ENCODE data around the gene ECT2. TPM values are rescaled to one million over a fixed set of nuclear protein-coding genes. Genes with fewer than 3 reads are reported as not detected.

The ECT2 gene
- total RNA-seq, 4 donors from 2014 or later, result 4.1 to 23.3 (median 13.2) TPM

DNA sequence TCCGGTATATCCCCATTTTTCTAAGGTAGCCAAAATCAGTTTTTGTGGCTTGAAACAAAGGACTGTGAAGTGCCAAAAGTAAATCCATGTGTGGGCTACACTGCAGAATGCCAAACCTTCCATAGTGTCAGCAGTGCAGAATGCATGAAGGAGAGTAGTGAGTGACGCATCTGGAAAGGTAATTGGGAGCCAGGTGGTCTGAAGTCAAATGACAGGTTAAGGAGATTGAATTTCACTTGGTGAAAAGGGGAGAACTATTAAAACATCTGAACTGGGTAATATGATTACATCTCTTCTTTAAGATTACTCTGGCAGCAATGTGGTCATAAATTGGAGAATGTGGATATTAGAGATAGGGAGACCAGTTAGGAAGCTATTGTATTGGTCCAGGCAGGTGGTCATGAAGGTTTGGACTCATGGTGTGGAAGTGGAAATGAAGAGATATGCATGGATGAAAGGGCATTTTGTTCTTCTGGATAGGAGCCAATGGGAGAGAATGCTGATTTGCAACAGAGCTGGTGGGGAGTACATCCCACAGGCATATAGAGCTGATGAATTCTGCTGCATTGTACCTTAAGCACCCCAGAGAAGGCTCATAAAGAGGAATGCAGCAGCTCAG is 118.2 kb downstream of the ECT2 start:
- 70 to 74% methylated on average over 2 of the region's 2 CpGs for WGBS, 2 donors (ENCODE audit: low coverage in 1 of 2)
- Histone ChIP-seq H3K9me3 (no peaks in the 10 kb centered on the region), H3K4me3 (no peak overlapping the region), H3K4me1 (peaks cover 0 to 19% (median 13%) of the 10 kb centered on the region in 4 donors), H3K36me3 (no peaks in the 10 kb centered on the region), H3K27me3 (no peaks in the 10 kb centered on the region), H3K27ac (no peak overlapping the region)
- in situ Hi-C loops (cut with MboI; ENCODE audit: low pct_ligation_motif_present in 1 of 4, low pct_unique_long_range_greater_than_20kb in 1 of 4, low sequenced_read_pairs in 3 of 4) (no loop called here), intact Hi-C loops (cut with DNase I; ENCODE audit: low total_unique reads) (no loop called here)
- TF ChIP-seq, protein P1, sequence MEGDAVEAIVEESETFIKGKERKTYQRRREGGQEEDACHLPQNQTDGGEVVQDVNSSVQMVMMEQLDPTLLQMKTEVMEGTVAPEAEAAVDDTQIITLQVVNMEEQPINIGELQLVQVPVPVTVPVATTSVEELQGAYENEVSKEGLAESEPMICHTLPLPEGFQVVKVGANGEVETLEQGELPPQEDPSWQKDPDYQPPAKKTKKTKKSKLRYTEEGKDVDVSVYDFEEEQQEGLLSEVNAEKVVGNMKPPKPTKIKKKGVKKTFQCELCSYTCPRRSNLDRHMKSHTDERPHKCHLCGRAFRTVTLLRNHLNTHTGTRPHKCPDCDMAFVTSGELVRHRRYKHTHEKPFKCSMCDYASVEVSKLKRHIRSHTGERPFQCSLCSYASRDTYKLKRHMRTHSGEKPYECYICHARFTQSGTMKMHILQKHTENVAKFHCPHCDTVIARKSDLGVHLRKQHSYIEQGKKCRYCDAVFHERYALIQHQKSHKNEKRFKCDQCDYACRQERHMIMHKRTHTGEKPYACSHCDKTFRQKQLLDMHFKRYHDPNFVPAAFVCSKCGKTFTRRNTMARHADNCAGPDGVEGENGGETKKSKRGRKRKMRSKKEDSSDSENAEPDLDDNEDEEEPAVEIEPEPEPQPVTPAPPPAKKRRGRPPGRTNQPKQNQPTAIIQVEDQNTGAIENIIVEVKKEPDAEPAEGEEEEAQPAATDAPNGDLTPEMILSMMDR (IDR thresholded peaks at IDR 0.05), result no peak
- TF ChIP-seq POLR2AphosphoS5 (IDR thresholded peaks at IDR 0.05), result no peak
- TF ChIP-seq EP300 (IDR thresholded peaks at IDR 0.05; ENCODE audit: low read depth), result no peak
- no peak for TF ChIP-seq POLR2A (IDR thresholded peaks at IDR 0.05)
- DNase-seq, result no peak

DNA sequence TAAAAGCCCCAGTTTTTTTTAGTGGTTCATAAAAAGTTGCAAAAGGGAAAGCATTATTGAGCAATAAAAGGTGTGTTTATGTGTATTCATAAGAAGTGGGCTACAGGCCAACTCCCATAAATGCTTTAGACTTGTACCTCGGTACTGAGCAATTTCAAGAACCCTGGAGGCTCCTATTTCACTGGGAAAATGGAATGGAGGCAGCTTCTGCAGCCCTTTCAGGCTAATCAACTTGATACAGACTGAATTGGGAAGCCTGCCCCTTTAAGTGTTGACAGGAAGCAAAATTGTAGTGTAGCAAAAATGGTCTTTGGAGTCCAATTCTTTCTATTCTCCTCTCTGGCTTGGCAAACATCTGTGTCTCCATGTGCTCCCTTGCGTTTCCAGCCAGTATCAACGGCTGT is 118.8 kb downstream of the ECT2 start:
- no peaks in the 10 kb centered on the region for H3K36me3 ChIP-seq
- intact Hi-C loops (cut with DNase I; ENCODE audit: low total_unique reads), result no loop called here
- H3K9me3 ChIP-seq, result no peaks in the 10 kb centered on the region
- in situ Hi-C loops (cut with MboI; ENCODE audit: low pct_ligation_motif_present in 1 of 4, low pct_unique_long_range_greater_than_20kb in 1 of 4, low sequenced_read_pairs in 3 of 4), result no loop called here
- H3K27ac ChIP-seq, result no peak overlapping the region
- TF ChIP-seq, protein P1 (IDR thresholded peaks at IDR 0.05), result no peak
- TF ChIP-seq POLR2A (IDR thresholded peaks at IDR 0.05) (no peak), POLR2AphosphoS5 (IDR thresholded peaks at IDR 0.05) (no peak)
- no peak overlapping the region for H3K4me3 ChIP-seq
- 23 to 42% methylated on average over 2 to 3 of the region's 3 CpGs for WGBS, 2 donors (ENCODE audit: low coverage in 1 of 2)
- H3K4me1 ChIP-seq, result peaks cover 0 to 19% (median 13%) of the 10 kb centered on the region in 4 donors
- no peaks in the 10 kb centered on the region for H3K27me3 ChIP-seq
- DNase-seq, result peak; percentile 18

DNA sequence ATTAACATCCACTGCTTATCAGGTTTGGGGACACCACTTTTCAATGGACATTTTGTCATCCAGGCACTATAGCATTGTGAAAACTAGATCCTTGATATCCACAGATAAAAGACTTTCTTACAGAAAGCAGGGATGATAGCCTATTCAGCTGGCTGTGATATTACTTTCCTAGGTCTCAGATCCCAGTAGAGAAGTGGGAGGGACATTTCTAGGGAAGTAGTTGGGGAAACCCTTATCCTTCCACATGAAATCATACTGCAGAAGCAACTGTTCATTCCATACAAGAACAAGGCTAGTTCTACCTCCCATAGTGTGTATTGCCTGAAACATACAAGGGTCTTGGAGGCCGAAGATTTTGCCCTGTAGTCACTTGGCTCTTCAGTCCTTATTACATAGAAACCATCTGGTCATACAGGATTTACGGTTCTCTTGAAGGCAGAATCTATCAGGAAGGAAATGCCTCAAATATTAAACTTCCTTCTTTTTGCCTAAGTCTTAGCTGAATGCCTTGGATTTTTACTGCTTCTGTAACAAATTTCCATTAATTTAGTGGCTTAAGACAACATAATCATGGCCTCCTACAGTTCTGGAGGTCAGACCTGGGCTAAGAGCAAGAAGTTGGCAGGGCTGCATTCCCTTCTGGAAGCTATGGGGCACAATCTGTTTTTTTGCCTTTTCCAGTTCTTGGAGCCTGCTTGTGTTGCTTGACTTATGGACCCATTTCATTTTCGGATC is 119.4 kb downstream of the ECT2 start:
- DNase-seq, result no peak
- TF ChIP-seq EP300 (IDR thresholded peaks at IDR 0.05; ENCODE audit: low read depth) (no peak), POLR2A (IDR thresholded peaks at IDR 0.05) (no peak), POLR2AphosphoS5 (IDR thresholded peaks at IDR 0.05) (no peak)
- TF ChIP-seq, protein P1 (IDR thresholded peaks at IDR 0.05), result no peak
- Histone ChIP-seq H3K4me1 (peaks cover 0 to 19% (median 13%) of the 10 kb centered on the region in 4 donors), H3K4me3 (no peak overlapping the region), H3K27ac (no peak overlapping the region), H3K9me3 (no peaks in the 10 kb centered on the region), H3K36me3 (no peaks in the 10 kb centered on the region), H3K27me3 (no peaks in the 10 kb centered on the region)
- WGBS, 2 donors (ENCODE audit: low coverage in 1 of 2), result 53 to 57% methylated on average over 2 to 3 of the region's 3 CpGs
- in situ Hi-C loops (cut with MboI; ENCODE audit: low pct_ligation_motif_present in 1 of 4, low pct_unique_long_range_greater_than_20kb in 1 of 4, low sequenced_read_pairs in 3 of 4) (no loop called here), intact Hi-C loops (cut with DNase I; ENCODE audit: low total_unique reads) (no loop called here)

Small RNA genes within 50 kb of the gene (small RNA-seq; reads per million reads assigned to genes)
- gene AC108667.1 (0 reads per million in 4 donors), gene RF00139 (0 to 0.24 (median 0.07) reads per million in 4 donors), gene RNU4-4P (0 reads per million in 4 donors), gene RNU6-547P (0 reads per million in 4 donors)

Other genes with a start within 250 kb of the ECT2 start
- gene TNFSF10, start 227.3 kb upstream of the ECT2 start, total RNA-seq, result 100 to 1,000 TPM in 3 of 4 donors, 10 to 100 TPM in 1; 73.8 to 150 (median 125) TPM
- 10 to 100 TPM in 3 of 4 donors, 1 to 10 TPM in 1; 2.4 to 88.3 (median 29.3) TPM for gene NCEH1, start 39.7 kb upstream of the ECT2 start, total RNA-seq

All from transverse colon (tissue), 4 donors.